Astrocyte (in vitro differentiated cells and primary cell): Measurements from ENCODE around the gene C5orf63.

Experiments used
- CTCF ChIP-seq: IDR thresholded peaks from 2 replicates; pipeline ENCODE4 v1.5.1; 2011; ENCODE audit warnings: low read depth, mild to moderate bottlenecking, inconsistent platforms, low read length, moderate library complexity; ENCODE audit not compliant: insufficient read depth
- EZH2 ChIP-seq: IDR thresholded peaks from 2 replicates; pipeline ENCODE4 v1.6.1; 2012; ENCODE audit warnings: mild to moderate bottlenecking, low read length, inconsistent platforms; ENCODE audit not compliant: insufficient read depth

DNA sequence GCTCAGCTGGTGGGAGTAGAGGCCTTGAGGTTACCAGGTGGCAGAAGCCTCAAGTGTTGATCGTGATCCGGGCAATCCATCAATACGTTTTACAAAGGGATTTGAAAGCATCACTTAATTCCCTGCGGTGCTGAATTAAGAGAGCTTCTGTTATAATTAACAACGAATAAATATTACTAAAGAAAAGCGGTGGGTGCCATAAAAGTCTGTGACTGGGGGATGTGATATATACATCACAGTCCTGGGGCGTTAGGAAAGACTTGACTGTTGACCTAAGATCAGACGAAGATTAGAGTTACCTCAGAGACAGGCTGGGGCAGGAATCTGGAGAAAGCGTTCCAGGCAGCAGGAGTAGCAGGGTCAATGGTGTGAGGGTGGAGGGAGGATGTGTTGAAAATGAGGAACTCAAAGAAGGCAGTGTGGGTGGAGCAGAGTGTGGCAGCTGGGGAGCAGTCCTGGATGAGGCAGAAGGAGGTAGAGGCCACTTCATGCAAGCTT is 6.7 kb upstream of the C5orf63 start:
- TF ChIP-seq CTCF (no peak), EZH2 (no peak)
